Heart left ventricle (tissue), 16 donors: ENCODE data around the gene TSPYL6. TPM values are rescaled to one million over a fixed set of nuclear protein-coding genes. Genes with fewer than 3 reads are reported as not detected.

ENCODE experiments used
- ATAC-seq, 4 donors: fragments of 200-7000 bp; cut with Tn5 transposase; one replicate each; pipeline ENCODE4 v1.9.1; 2020 to 2022; ENCODE audit warnings: moderate library complexity in 4 of 4, mild to moderate bottlenecking in 3 of 4, moderate number of reproducible peaks in 1 of 4
- DNase-seq, 5 donors: peaks; one replicate each; pipeline ENCODE4 v3.0.0-alpha.2; 2020
- H3K27ac ChIP-seq, 12 donors: fragments of 200-600 bp; sonication (generic) in 4 of 12; one replicate each; pipeline versions ENCODE4 v1.5.0 to v1.8.0; 2016 to 2022; ENCODE audit warnings: mild to moderate bottlenecking in 2 of 12
- H3K27me3 ChIP-seq, 9 donors: fragments of 200-600 bp; sonication (generic) in 2 of 9; one replicate each; pipeline versions ENCODE4 v1.5.1 to v1.8.0; 2016 to 2022; ENCODE audit warnings: mild to moderate bottlenecking in 3 of 9
- H3K36me3 ChIP-seq, 9 donors: fragments of 200-600 bp; sonication (generic) in 2 of 9; one replicate each; pipeline versions ENCODE4 v1.5.0 to v1.8.0; 2018 to 2022; ENCODE audit warnings: mild to moderate bottlenecking in 2 of 9
- H3K4me1 ChIP-seq, 12 donors: fragments of 200-600 bp; sonication (generic) in 4 of 12; one replicate each; pipeline versions ENCODE4 v1.5.0 to v1.8.0; 2016 to 2022; ENCODE audit warnings: mild to moderate bottlenecking in 3 of 12
- H3K4me3 ChIP-seq, 12 donors: fragments of 200-600 bp; sonication (generic) in 4 of 12; one replicate each; pipeline versions ENCODE4 v1.5.0 to v1.8.0; 2017 to 2022; ENCODE audit warnings: mild to moderate bottlenecking in 9 of 12, moderate library complexity in 4 of 12
- H3K9me3 ChIP-seq, 12 donors: fragments of 200-600 bp; sonication (generic) in 4 of 12; one replicate each; pipeline versions ENCODE4 v1.5.0 to v1.8.0; 2016 to 2022; ENCODE audit warnings: mild to moderate bottlenecking in 1 of 12
- CTCF ChIP-seq, 12 donors: fragments of 200-600 bp; sonication (generic) in 4 of 12; IDR thresholded peaks; one replicate each; pipeline versions ENCODE4 v1.5.0 to v1.8.0; 2018 to 2022; ENCODE audit warnings: antibody characterized with exemption in 12 of 12, mild to moderate bottlenecking in 5 of 12
- POLR2A ChIP-seq, 2 donors: fragments of 450-650 bp; IDR thresholded peaks; one replicate each; pipeline ENCODE4 v1.6.1; 2017; ENCODE audit warnings: antibody characterized with exemption in 2 of 2, mild to moderate bottlenecking in 2 of 2, moderate library complexity in 2 of 2
- WGBS, 4 donors: extraction: QIAGEN DNeasy Blood & Tissue Kit in 2 of 4; methylation state at CpG; one replicate each; pipeline versions ENCODE4 v1.1.5 to v1.1.7; 2013 to 2018; 5-methylcytosine and 5-hydroxymethylcytosine counted together
- intact Hi-C, 10 donors: fragments of 100-400 bp; cut with DNase I; formaldehyde crosslinking; loops; one replicate each; pipeline versions ENCODE4 v1.11.1 to v1.14.2; 2022
- polyA plus RNA-seq, 2 donors: library from polyadenylated mRNA; stranded (reverse); fragments of 200-250 nt; gene quantifications; one replicate each; pipeline ENCODE4 v1.2.3, GENCODE V29; 2013
- total RNA-seq, 9 donors: library from RNA; depleted of rRNA in 2 of 9; stranded (reverse); fragments of >200 nt in 2 of 9; fragmentation: NEBNext Ultra II Directional in 3 of 9; extraction: Animal tissue kit (Norgen Biotek cat#: 25700) in 3 of 9; gene quantifications; one replicate each; pipeline versions ENCODE4 v1.1.0 to v1.2.4, GENCODE V29; 2016 to 2023
- donor health status: ischemic (EF 13 %, LVEDD 7.1; RV severe dilation, severe dysfunction).
- donor health status: healthy with polysubstance abuse.
- donor health status: DM: no; HTN: yes; CAD: no.
- donor health status: DM: no; HTN: no; CAD: no.
- donor health status: ischemic (EF 25% LVEDD 6.9; RV normal size, moderate dysfunction).
- donor health status: ischemic (EF 25% LVEDD 5.7; RV mildly dilated, moderate dysfunction).
- donor health status: healthy.
- donor health status: DM: yes; HTN: yes; CAD: no.
- donor health status: ischemic (EF 35%, LVEDD 5.7; RV mildly dilated, moderate dysfunction).
- donor health status: nonischemic (EF 11% LVEDD 7.7; RV severe dilation, severe dysfunction).
- donor health status: DM: yes; HTN: yes; CAD: no.
- donor health status: PGD.
- donor health status: ischemic (EF 29% LVEDD 5.4; RV normal size, mild dysfunction).
- donor health status: nonischemic (EF 23%, LVEDD 6.1; RV moderate dilation, normal function).

Gene TSPYL6
- total and polyA plus RNA-seq, 11 donors, result 0.03 to 0.12 (median 0.08) TPM; not detected in 8

DNA sequence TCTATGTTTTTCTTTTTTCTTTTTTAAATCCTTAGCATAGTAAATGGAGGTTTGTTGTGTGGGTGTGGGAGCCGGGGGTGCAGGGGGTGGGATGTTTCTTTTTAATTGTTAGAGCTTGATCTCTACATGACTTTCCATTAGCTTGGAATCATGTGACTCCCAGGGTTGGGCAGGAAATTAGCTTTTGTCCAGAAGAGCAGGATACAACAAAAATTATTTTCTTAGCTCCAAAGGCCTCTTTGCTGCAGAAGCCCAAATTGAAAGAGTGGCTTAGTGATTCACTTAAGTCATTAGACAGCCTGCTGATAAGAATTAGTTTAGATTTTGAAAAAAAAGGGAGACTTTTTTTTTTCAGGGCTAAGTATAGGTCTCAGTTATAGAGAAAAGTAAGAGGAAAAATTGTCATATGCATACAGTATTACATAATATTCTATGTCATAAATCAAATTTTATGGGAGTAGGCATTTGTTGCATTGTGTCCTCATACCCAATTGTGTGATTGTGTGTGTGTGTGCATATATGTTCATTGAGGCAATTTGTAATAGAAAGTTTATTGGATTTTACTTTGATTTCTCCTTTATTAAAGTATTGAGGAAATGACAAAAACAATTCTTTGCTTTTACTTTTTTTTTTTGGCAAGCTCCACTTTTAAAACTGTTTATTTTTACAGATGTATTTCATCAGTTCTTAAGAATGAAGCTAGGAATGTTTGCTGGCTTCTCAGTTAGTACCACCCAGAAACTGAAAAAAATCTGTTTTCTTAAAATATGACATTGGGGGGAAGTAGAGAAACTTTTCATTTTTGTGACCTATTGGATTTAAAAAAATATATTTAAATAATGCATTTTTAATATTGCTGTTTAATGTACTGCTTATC lies 47.4 kb downstream of the TSPYL6 start:
- Histone ChIP-seq H3K9me3 (peaks cover 0 to 6% (median 0%) of the 10 kb centered on the region in 12 donors), H3K27ac (peak overlapping the region; percentile 34 to 83 (median 67)), H3K4me1 (peaks cover 0 to 45% (median 28%) of the 10 kb centered on the region in 12 donors), H3K27me3 (no peaks in the 10 kb centered on the region), H3K36me3 (no peaks in the 10 kb centered on the region), H3K4me3 (no peak overlapping the region)
- intact Hi-C loops, result loop anchor here in 8 of 10 donors (2.0 to 10.0 kb wide), 13 partner anchors 58 to 496 kb away; partner anchors contain the start of gene SPTBN1 (in 2 of the 8)
- DNase-seq (peak in 2 of 5 donors; percentile 23 to 31), ATAC-seq (peak in 3 of 4 donors; percentile 45 to 60 (median 49))
- no peak for TF ChIP-seq POLR2A (IDR thresholded peaks at IDR 0.05)
- no peak for TF ChIP-seq CTCF (IDR thresholded peaks at IDR 0.05)
- 39 to 61% (median 40%) methylated on average over 1 of the region's 1 CpG for WGBS, 4 donors

DNA sequence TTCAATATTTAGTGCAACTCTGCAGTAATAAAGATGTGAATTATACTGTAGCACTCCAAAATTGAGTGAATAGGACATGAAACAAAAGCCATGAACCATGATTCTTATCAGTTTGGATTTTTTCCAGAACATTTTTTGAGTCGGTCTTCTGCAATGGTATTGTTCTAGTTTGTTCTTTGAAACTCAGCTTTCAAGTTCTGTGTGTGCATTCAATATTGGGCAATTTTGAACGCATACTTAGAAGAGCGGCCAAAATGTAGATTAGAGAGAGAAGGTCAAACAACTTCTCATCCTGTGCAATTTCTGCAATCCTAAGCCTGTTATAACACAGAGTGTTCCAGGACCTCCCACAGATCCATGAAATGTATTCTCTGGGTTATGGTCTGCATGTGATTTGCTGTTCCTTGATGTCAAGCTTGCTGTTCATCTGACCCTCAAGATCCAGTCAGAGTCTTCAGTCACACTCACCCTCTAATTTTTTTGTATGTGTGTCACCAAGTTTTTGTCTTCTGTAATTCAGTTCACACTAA lies 48.3 kb downstream of the TSPYL6 start:
- ATAC-seq (peak; percentile 9 to 59 (median 46)), DNase-seq (no peak)
- no peak for TF ChIP-seq CTCF (IDR thresholded peaks at IDR 0.05)
- TF ChIP-seq POLR2A (IDR thresholded peaks at IDR 0.05), result no peak
- intact Hi-C loops, result loop anchor here in 8 of 10 donors (2.0 to 10.0 kb wide), 15 partner anchors 59 to 497 kb away; partner anchors contain the start of gene SPTBN1 (in 3 of the 8)
- no peak overlapping the region for H3K4me3 ChIP-seq
- WGBS, 4 donors, result 27 to 61% (median 34%) methylated on average over 3 of the region's 3 CpGs
- H3K9me3 ChIP-seq, result no peaks in the 10 kb centered on the region
- H3K4me1 ChIP-seq, result peaks cover 0 to 45% (median 28%) of the 10 kb centered on the region in 12 donors
- H3K36me3 ChIP-seq, result no peaks in the 10 kb centered on the region
- no peaks in the 10 kb centered on the region for H3K27me3 ChIP-seq
- peak overlapping the region; percentile 34 to 83 (median 67) for H3K27ac ChIP-seq

DNA sequence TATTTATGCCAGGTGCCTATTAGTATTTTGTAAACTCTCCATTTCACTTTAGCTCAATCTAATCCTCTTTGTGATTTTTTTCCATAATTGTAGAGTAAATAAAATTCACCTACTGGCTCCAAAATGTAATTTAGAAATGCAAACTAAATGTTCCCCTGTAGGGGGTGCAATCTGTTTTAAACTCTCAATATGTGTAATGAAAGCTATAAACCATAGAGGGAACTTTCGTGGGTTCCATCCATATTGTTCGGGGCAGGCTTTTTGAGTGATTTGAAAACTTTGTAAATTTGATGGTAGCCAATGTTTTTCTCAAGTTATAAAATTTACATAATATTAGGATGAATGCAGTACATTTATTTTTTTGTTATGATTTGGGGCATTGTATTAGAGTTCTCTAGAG lies 49.4 kb downstream of the TSPYL6 start:
- Histone ChIP-seq H3K4me1 (peaks cover 0 to 38% (median 25%) of the 10 kb centered on the region in 12 donors), H3K9me3 (no peaks in the 10 kb centered on the region), H3K27me3 (no peaks in the 10 kb centered on the region), H3K36me3 (no peaks in the 10 kb centered on the region), H3K27ac (no peak overlapping the region), H3K4me3 (no peak overlapping the region)
- TF ChIP-seq POLR2A (IDR thresholded peaks at IDR 0.05) (no peak), CTCF (IDR thresholded peaks at IDR 0.05) (peak; percentile 47 to 81 (median 68))
- DNase-seq (no peak), ATAC-seq (peak in 2 of 4 donors; percentile 49)
- intact Hi-C loops, result loop anchor here in 8 of 10 donors (2.0 to 10.0 kb wide), 13 partner anchors 118 to 498 kb away; partner anchors contain the start of gene SPTBN1 (in 3 of the 8)
- WGBS, 4 donors, result 0 to 14% (median 7%) methylated on average over 2 of the region's 2 CpGs

GRCh38 chr2:54204476-54204875 lies 51.6 kb downstream of the TSPYL6 start:
- ATAC-seq (no peak), DNase-seq (no peak)
- intact Hi-C loops, result loop anchor here in 7 of 10 donors (10.0 kb wide), 6 partner anchors 120 to 500 kb away; partner anchors contain the start of gene SPTBN1 (in 1 of the 7)
- Histone ChIP-seq H3K27me3 (no peaks in the 10 kb centered on the region), H3K27ac (no peak overlapping the region), H3K4me3 (no peak overlapping the region), H3K36me3 (no peaks in the 10 kb centered on the region), H3K4me1 (peaks cover 0 to 32% (median 23%) of the 10 kb centered on the region in 12 donors), H3K9me3 (peaks cover 0 to 6% (median 0%) of the 10 kb centered on the region in 12 donors)
- TF ChIP-seq POLR2A (IDR thresholded peaks at IDR 0.05), result no peak
- no peak for TF ChIP-seq CTCF (IDR thresholded peaks at IDR 0.05)
- 86 to 92% (median 91%) methylated on average over 2 of the region's 2 CpGs for WGBS, 4 donors
